HCT116 (cell line): Measurements from ENCODE around the gene RIN1. TPM values are rescaled to one million over a fixed set of nuclear protein-coding genes. Genes with fewer than 3 reads are reported as not detected.

Experiments used
- ATAC-seq: fragments of 200-7000 bp; cut with Tn5 transposase; 2 replicates; pipeline ENCODE4 v1.9.1; 2020; ENCODE audit warnings: mild to moderate bottlenecking, moderate library complexity
- BruUV-seq: library from RNA; stranded (reverse); fragments of 400-500 nt; replicated peaks from 2 replicates; lab custom pipeline; 2021; lab: Mats Ljungman, UMichigan
- CTCF ChIA-PET: fragments of 300-600 bp; sonication (Branson Sonifier 250); formaldehyde crosslinking; loops from one replicate; lab custom pipeline; 2021; ENCODE audit warnings: antibody characterized with exemption; lab: Charles Lee
- POLR2A ChIA-PET: fragments of 300-600, 350-600 bp; sonication (Branson Sonifier 250); formaldehyde crosslinking; loops from one replicate; lab custom pipeline; 2021; ENCODE audit warnings: antibody characterized with exemption; lab: Charles Lee
- RAD21 ChIA-PET, 2 experiments: fragments of 300-600 bp; sonication (Branson Sonifier 250); formaldehyde crosslinking; loops; one replicate each; lab custom pipeline; 2023; ENCODE audit warnings: low total read pairs in 2 of 2; ENCODE audit not compliant: uncharacterized antibody in 2 of 2, unreplicated experiment in 2 of 2, low non-redundant PET in 1 of 2; lab: Charles Lee
- DNase-seq: peaks from one replicate; pipeline ENCODE4 v3.0.0-alpha.2; 2010; ENCODE audit warnings: low read depth, low spot score
- H2AFZ ChIP-seq: fragments of 200-600 bp; shearing (Covaris generic), sonication (generic); 2 replicates; pipeline ENCODE4 v1.6.1; 2017; ENCODE audit warnings: low read depth, mixed run types, mixed read lengths, antibody characterized with exemption, low read length; ENCODE audit not compliant: poor library complexity, severe bottlenecking
- H3K27ac ChIP-seq: 2 replicates; pipeline ENCODE4 v1.5.1; 2012; ENCODE audit warnings: low read depth, low read length
- H3K27me3 ChIP-seq: fragments of 200-600 bp; sonication (generic); 2 replicates; pipeline ENCODE4 v1.6.1; 2016; ENCODE audit warnings: mixed run types, low read length, mixed read lengths; ENCODE audit not compliant: insufficient read depth
- H3K36me3 ChIP-seq, 2 experiments: fragments of 200-500 bp in 1 of 2; fragments of 200-600 bp in 1 of 2; sonication (Bioruptor generic) in 1 of 2; sonication (generic) in 1 of 2; 2 replicates each; pipeline versions ENCODE4 v1.5.1 to v1.6.1; 2014 to 2016; ENCODE audit warnings: low read length in 2 of 2, inconsistent platforms in 1 of 2, mixed read lengths in 1 of 2, mixed run types in 1 of 2; ENCODE audit not compliant: insufficient read depth in 2 of 2, control insufficient read depth in 1 of 2
- H3K4me1 ChIP-seq, 2 experiments: fragments of 200-600 bp in 1 of 2; sonication (generic) in 1 of 2; 2 replicates each; pipeline versions ENCODE4 v1.5.1 to v1.6.1; 2012 to 2017; ENCODE audit warnings: low read length in 2 of 2, inconsistent platforms in 1 of 2, mild to moderate bottlenecking in 1 of 2, mixed read lengths in 1 of 2, mixed run types in 1 of 2, moderate library complexity in 1 of 2; ENCODE audit not compliant: insufficient read depth in 2 of 2, control insufficient read depth in 1 of 2
- H3K4me2 ChIP-seq: fragments of 200-600 bp; sonication (generic); 2 replicates; pipeline ENCODE4 v1.6.1; 2017; ENCODE audit warnings: mixed run types, low read length, mixed read lengths
- H3K4me3 ChIP-seq, 2 experiments: fragments of 200-600 bp in 1 of 2; sonication (generic) in 1 of 2; replicated peaks in 1 of 2; 2 replicates each; pipeline ENCODE4 v1.5.1; 2011 to 2016; ENCODE audit warnings: low read length in 2 of 2, control low read depth in 1 of 2, low read depth in 1 of 2, mild to moderate bottlenecking in 1 of 2, mixed read lengths in 1 of 2, mixed run types in 1 of 2
- H3K79me2 ChIP-seq: fragments of 200-600 bp; sonication (generic); 2 replicates; pipeline ENCODE4 v1.6.1; 2017; ENCODE audit warnings: mild to moderate bottlenecking, mixed run types, low read length, moderate library complexity, mixed read lengths; ENCODE audit not compliant: insufficient read depth
- H3K9ac ChIP-seq: fragments of 200-600 bp; sonication (generic); 2 replicates; pipeline ENCODE4 v1.6.1; 2016; ENCODE audit warnings: low read length, mixed read lengths
- H3K9me2 ChIP-seq: fragments of 200-600 bp; sonication (generic), shearing (Covaris generic); 2 replicates; pipeline ENCODE4 v1.6.1; 2017; ENCODE audit warnings: mixed run types, mild to moderate bottlenecking, moderate library complexity; ENCODE audit not compliant: insufficient read depth
- H3K9me3 ChIP-seq, 2 experiments: fragments of 200-500 bp in 1 of 2; fragments of 200-600 bp in 1 of 2; sonication (Bioruptor generic) in 1 of 2; sonication (generic) in 1 of 2; 2 replicates each; pipeline ENCODE4 v1.6.1; 2014 to 2017; ENCODE audit warnings: low read length in 2 of 2, mixed read lengths in 2 of 2, inconsistent platforms in 1 of 2, low read depth in 1 of 2, mild to moderate bottlenecking in 1 of 2, mixed run types in 1 of 2, moderate library complexity in 1 of 2; ENCODE audit not compliant: control insufficient read depth in 1 of 2, insufficient read depth in 1 of 2
- H4K20me1 ChIP-seq: fragments of 200-600 bp; sonication (generic), shearing (Covaris generic); 2 replicates; pipeline ENCODE4 v1.6.1; 2017; ENCODE audit warnings: mixed run types, mild to moderate bottlenecking, moderate library complexity; ENCODE audit not compliant: insufficient read depth
- CBX3 ChIP-seq: IDR thresholded peaks from 2 replicates; pipeline ENCODE4 v1.6.1; 2012; ENCODE audit warnings: low read depth
- CEBPB ChIP-seq: IDR thresholded peaks from 2 replicates; pipeline ENCODE4 v1.6.1; 2012; ENCODE audit warnings: low read depth
- EGR1 ChIP-seq: IDR thresholded peaks from 2 replicates; pipeline ENCODE4 v1.6.1; 2012; ENCODE audit warnings: low read depth
- EZH2 ChIP-seq: fragments of 200-600 bp; sonication (generic); IDR thresholded peaks from 2 replicates; pipeline ENCODE4 v1.6.1; 2017; ENCODE audit warnings: antibody characterized with exemption, mixed run types
- EZH2phosphoT487 ChIP-seq: fragments of 200-600 bp; IDR thresholded peaks from 2 replicates; pipeline ENCODE4 v1.6.1; 2018; ENCODE audit warnings: antibody characterized with exemption, borderline replicate concordance
- FOSL1 ChIP-seq: IDR thresholded peaks from 2 replicates; pipeline ENCODE4 v1.6.1; 2012; ENCODE audit warnings: low read depth
- JUND ChIP-seq: IDR thresholded peaks from 2 replicates; pipeline ENCODE4 v1.6.1; 2012
- POLR2AphosphoS5 ChIP-seq: IDR thresholded peaks from 2 replicates; pipeline ENCODE4 v1.6.1; 2011; ENCODE audit warnings: mild to moderate bottlenecking, low read depth, low read length, moderate library complexity
- SIN3A ChIP-seq: IDR thresholded peaks from 2 replicates; pipeline ENCODE4 v1.6.1; 2012; ENCODE audit warnings: low read depth
- SP1 ChIP-seq: IDR thresholded peaks from 2 replicates; pipeline ENCODE4 v1.6.1; 2012; ENCODE audit warnings: low read depth
- SRF ChIP-seq: IDR thresholded peaks from 2 replicates; pipeline ENCODE4 v1.6.1; 2012; ENCODE audit warnings: low read depth
- TCF7L2 ChIP-seq: IDR thresholded peaks from 2 replicates; pipeline ENCODE4 v1.7.0; 2011; ENCODE audit warnings: borderline replicate concordance, inconsistent platforms; ENCODE audit not compliant: insufficient read depth, insufficient read length; ENCODE audit errors: extremely low read depth
- YY1 ChIP-seq: IDR thresholded peaks from 2 replicates; pipeline ENCODE4 v1.6.1; 2011; ENCODE audit warnings: low read length, low read depth, moderate library complexity, mild to moderate bottlenecking; ENCODE audit not compliant: insufficient replicate concordance; ENCODE audit errors: extremely low read depth
- ZFX ChIP-seq: fragments of 450-650 bp; IDR thresholded peaks from 2 replicates; pipeline ENCODE4 v1.6.1; 2017
- intact Hi-C: fragments of 100-400 bp; cut with micrococcal nuclease; formaldehyde crosslinking; loops from 2 replicates; pipeline ENCODE4 v1.10.0; 2022
- total RNA-seq: library from RNA; stranded (reverse); gene quantifications from one replicate; pipeline ENCODE4 v1.2.1, GENCODE V29; 2021; ENCODE audit not compliant: unreplicated experiment
- TF ChIP-seq, protein P1 (sequence below): IDR thresholded peaks from 2 replicates; pipeline ENCODE4 v1.6.1; 2012
- TF ChIP-seq, protein P2 (sequence below): IDR thresholded peaks from 2 replicates; pipeline ENCODE4 v1.6.1; 2012
- TF ChIP-seq, protein P3 (sequence below): IDR thresholded peaks from 2 replicates; pipeline ENCODE4 v1.6.1; 2011; ENCODE audit warnings: mild to moderate bottlenecking, low read length, moderate library complexity; ENCODE audit not compliant: insufficient replicate concordance; ENCODE audit errors: extremely low read depth
- TF ChIP-seq, protein P4 (sequence below): IDR thresholded peaks from 2 replicates; pipeline ENCODE4 v1.6.1; 2012; ENCODE audit warnings: low read depth
- TF ChIP-seq, protein P5 (sequence below), 3 experiments: fragments of 200-600 bp in 1 of 3; sonication (generic) in 1 of 3; IDR thresholded peaks in 2 of 3; conservative IDR thresholded peaks in 1 of 3; 2 replicates each; pipeline ENCODE4 v1.5.1; 2012 to 2017; ENCODE audit warnings: low read depth in 2 of 3, low read length in 2 of 3, antibody characterized with exemption in 1 of 3, borderline replicate concordance in 1 of 3, control low read depth in 1 of 3, mild to moderate bottlenecking in 1 of 3, mixed read lengths in 1 of 3, mixed run types in 1 of 3, moderate library complexity in 1 of 3; ENCODE audit not compliant: insufficient read depth in 1 of 3

Gene RIN1
- total RNA-seq, 1 experiment from 2014 or later = 38.7 TPM

DNA sequence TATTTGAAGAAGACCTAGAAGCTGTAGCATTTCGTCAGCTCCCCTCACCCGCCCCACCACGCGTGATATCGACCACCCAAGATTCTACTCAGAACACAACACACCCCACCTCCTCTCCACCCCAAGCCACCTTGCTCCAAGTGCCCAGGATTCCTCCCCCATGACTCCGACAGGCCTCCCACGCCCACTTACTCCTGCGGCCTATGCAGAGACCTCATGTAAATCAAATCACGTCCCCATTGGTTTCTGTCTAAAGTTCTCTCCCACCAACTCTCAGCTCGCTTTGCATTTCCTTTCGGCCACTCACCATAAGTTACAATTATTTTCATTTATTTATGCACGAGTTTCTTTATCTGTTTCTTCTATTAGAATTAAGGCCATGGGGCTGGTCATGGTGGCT lies 33.6 kb downstream of the RIN1 start:
- H3K36me3 ChIP-seq = no peaks in the 10 kb centered on the region
- CTCF ChIA-PET = interaction anchor here (1.6 kb wide), 1 partner anchor 9 kb away, joined by 5 read pairs; no protein-coding TSS in a partner anchor

More for the DNA sequence above, 33.6 kb downstream of the RIN1 start:
- Histone ChIP-seq H3K4me2 (no peak overlapping the region), H4K20me1 (no peaks in the 10 kb centered on the region), H3K4me3 (no peak overlapping the region), H3K9ac (no peak overlapping the region), H3K27ac (no peak overlapping the region), H3K79me2 (no peaks in the 10 kb centered on the region), H3K27me3 (no peaks in the 10 kb centered on the region), H3K4me1 (no peaks in the 10 kb centered on the region), H3K9me2 (no peaks in the 10 kb centered on the region), H2AFZ (no peak overlapping the region), H3K9me3 (no peaks in the 10 kb centered on the region)
- POLR2A ChIA-PET = interaction anchor here (1.5 kb wide), 1 partner anchor 9 kb away, joined by 4 read pairs; no protein-coding TSS in a partner anchor
- no TSS peak for BruUV-seq
- TF ChIP-seq, protein P1, sequence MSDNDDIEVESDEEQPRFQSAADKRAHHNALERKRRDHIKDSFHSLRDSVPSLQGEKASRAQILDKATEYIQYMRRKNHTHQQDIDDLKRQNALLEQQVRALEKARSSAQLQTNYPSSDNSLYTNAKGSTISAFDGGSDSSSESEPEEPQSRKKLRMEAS = no peak
- TF ChIP-seq CEBPB (no peak), JUND (no peak), SP1 (no peak), FOSL1 (no peak), POLR2AphosphoS5 (no peak), EZH2 (no peak), TCF7L2 (no peak), ZFX (no peak), EGR1 (no peak), SIN3A (no peak), EZH2phosphoT487 (no peak), SRF (no peak), CBX3 (no peak), YY1 (no peak)
- TF ChIP-seq, protein P2, sequence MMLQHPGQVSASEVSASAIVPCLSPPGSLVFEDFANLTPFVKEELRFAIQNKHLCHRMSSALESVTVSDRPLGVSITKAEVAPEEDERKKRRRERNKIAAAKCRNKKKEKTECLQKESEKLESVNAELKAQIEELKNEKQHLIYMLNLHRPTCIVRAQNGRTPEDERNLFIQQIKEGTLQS = no peak
- TF ChIP-seq, protein P3, sequence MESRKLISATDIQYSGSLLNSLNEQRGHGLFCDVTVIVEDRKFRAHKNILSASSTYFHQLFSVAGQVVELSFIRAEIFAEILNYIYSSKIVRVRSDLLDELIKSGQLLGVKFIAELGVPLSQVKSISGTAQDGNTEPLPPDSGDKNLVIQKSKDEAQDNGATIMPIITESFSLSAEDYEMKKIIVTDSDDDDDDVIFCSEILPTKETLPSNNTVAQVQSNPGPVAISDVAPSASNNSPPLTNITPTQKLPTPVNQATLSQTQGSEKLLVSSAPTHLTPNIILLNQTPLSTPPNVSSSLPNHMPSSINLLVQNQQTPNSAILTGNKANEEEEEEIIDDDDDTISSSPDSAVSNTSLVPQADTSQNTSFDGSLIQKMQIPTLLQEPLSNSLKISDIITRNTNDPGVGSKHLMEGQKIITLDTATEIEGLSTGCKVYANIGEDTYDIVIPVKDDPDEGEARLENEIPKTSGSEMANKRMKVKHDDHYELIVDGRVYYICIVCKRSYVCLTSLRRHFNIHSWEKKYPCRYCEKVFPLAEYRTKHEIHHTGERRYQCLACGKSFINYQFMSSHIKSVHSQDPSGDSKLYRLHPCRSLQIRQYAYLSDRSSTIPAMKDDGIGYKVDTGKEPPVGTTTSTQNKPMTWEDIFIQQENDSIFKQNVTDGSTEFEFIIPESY = no peak
- TF ChIP-seq, protein P4, sequence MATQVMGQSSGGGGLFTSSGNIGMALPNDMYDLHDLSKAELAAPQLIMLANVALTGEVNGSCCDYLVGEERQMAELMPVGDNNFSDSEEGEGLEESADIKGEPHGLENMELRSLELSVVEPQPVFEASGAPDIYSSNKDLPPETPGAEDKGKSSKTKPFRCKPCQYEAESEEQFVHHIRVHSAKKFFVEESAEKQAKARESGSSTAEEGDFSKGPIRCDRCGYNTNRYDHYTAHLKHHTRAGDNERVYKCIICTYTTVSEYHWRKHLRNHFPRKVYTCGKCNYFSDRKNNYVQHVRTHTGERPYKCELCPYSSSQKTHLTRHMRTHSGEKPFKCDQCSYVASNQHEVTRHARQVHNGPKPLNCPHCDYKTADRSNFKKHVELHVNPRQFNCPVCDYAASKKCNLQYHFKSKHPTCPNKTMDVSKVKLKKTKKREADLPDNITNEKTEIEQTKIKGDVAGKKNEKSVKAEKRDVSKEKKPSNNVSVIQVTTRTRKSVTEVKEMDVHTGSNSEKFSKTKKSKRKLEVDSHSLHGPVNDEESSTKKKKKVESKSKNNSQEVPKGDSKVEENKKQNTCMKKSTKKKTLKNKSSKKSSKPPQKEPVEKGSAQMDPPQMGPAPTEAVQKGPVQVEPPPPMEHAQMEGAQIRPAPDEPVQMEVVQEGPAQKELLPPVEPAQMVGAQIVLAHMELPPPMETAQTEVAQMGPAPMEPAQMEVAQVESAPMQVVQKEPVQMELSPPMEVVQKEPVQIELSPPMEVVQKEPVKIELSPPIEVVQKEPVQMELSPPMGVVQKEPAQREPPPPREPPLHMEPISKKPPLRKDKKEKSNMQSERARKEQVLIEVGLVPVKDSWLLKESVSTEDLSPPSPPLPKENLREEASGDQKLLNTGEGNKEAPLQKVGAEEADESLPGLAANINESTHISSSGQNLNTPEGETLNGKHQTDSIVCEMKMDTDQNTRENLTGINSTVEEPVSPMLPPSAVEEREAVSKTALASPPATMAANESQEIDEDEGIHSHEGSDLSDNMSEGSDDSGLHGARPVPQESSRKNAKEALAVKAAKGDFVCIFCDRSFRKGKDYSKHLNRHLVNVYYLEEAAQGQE = no peak
- TF ChIP-seq, protein P5, sequence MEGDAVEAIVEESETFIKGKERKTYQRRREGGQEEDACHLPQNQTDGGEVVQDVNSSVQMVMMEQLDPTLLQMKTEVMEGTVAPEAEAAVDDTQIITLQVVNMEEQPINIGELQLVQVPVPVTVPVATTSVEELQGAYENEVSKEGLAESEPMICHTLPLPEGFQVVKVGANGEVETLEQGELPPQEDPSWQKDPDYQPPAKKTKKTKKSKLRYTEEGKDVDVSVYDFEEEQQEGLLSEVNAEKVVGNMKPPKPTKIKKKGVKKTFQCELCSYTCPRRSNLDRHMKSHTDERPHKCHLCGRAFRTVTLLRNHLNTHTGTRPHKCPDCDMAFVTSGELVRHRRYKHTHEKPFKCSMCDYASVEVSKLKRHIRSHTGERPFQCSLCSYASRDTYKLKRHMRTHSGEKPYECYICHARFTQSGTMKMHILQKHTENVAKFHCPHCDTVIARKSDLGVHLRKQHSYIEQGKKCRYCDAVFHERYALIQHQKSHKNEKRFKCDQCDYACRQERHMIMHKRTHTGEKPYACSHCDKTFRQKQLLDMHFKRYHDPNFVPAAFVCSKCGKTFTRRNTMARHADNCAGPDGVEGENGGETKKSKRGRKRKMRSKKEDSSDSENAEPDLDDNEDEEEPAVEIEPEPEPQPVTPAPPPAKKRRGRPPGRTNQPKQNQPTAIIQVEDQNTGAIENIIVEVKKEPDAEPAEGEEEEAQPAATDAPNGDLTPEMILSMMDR (IDR thresholded peaks at IDR 0.05 in 2 of 3, conservative IDR thresholded peaks at IDR 0.05 in 1 of 3; ENCODE audit: borderline replicate concordance in 1 of 3, insufficient read depth in 1 of 3, low read depth in 2 of 3, low read length in 2 of 3) = no peak
- intact Hi-C loops = no loop called here
- DNase-seq = no peak
- ATAC-seq = no peak
- RAD21 ChIA-PET = no interaction called here
